Mesendoderm (in vitro differentiated cells): ENCODE data around the gene RALGPS1.
A peak's percentile ranks its signal among the peaks of the same experiment; 100 is the strongest.

Experiments used
- DNase-seq: peaks from one replicate; pipeline ENCODE4 v3.0.0; 2013
- H2AK5ac ChIP-seq: 2 replicates; pipeline ENCODE4 v1.6.1; 2013; ENCODE audit warnings: low read length, inconsistent platforms
- H2BK120ac ChIP-seq: 2 replicates; pipeline ENCODE4 v1.6.1; 2013; ENCODE audit warnings: low read depth, mild to moderate bottlenecking, low read length, moderate library complexity, mixed read lengths
- H2BK15ac ChIP-seq: replicated peaks from 2 replicates; pipeline ENCODE4 v1.6.1; 2013; ENCODE audit warnings: low read depth, mild to moderate bottlenecking, moderate library complexity
- H2BK5ac ChIP-seq: 2 replicates; pipeline ENCODE4 v1.6.1; 2013; ENCODE audit warnings: low read length, inconsistent platforms
- H3K18ac ChIP-seq: 2 replicates; pipeline ENCODE4 v1.6.1; 2013; ENCODE audit warnings: mild to moderate bottlenecking, low read length, mixed read lengths
- H3K23ac ChIP-seq: one replicate; pipeline ENCODE4 v1.6.1; 2013; ENCODE audit warnings: low read length
- H3K27ac ChIP-seq: 2 replicates; pipeline ENCODE4 v1.5.1; 2013; ENCODE audit warnings: low read depth, mild to moderate bottlenecking, inconsistent platforms, low read length, moderate library complexity
- H3K27me3 ChIP-seq: 2 replicates; pipeline ENCODE4 v1.6.1; 2013; ENCODE audit warnings: low read length, control low read depth, mild to moderate bottlenecking, inconsistent platforms; ENCODE audit not compliant: insufficient read depth, poor library complexity
- H3K36me3 ChIP-seq: 2 replicates; pipeline ENCODE4 v1.6.1; 2013; ENCODE audit warnings: low read length, inconsistent platforms; ENCODE audit not compliant: control insufficient read depth, insufficient read depth
- H3K4ac ChIP-seq: one replicate; pipeline ENCODE4 v1.6.1; 2013; ENCODE audit warnings: low read depth, mild to moderate bottlenecking, low read length, moderate library complexity
- H3K4me1 ChIP-seq: 2 replicates; pipeline ENCODE4 v1.6.1; 2013; ENCODE audit warnings: low read depth, low read length, inconsistent platforms; ENCODE audit not compliant: control insufficient read depth
- H3K4me2 ChIP-seq: 2 replicates; pipeline ENCODE4 v1.6.1; 2013; ENCODE audit warnings: low read length
- H3K4me3 ChIP-seq: 2 replicates; pipeline ENCODE4 v1.5.1; 2013; ENCODE audit warnings: mild to moderate bottlenecking, low read length
- H3K56ac ChIP-seq: one replicate; pipeline ENCODE4 v1.6.1; 2013; ENCODE audit warnings: low read length
- H3K79me1 ChIP-seq: 2 replicates; pipeline ENCODE4 v1.6.1; 2013; ENCODE audit warnings: low read length, inconsistent platforms
- H3K79me2 ChIP-seq: 2 replicates; pipeline ENCODE4 v1.6.1; 2013; ENCODE audit warnings: mild to moderate bottlenecking, low read length; ENCODE audit not compliant: control insufficient read depth, insufficient read depth
- H3K9ac ChIP-seq: 2 replicates; pipeline ENCODE4 v1.6.1; 2013; ENCODE audit warnings: low read length, inconsistent platforms
- H4K5ac ChIP-seq: one replicate; pipeline ENCODE4 v1.6.1; 2013; ENCODE audit warnings: low read length
- H4K8ac ChIP-seq: one replicate; pipeline ENCODE4 v1.6.1; 2013; ENCODE audit warnings: low read depth, mild to moderate bottlenecking, control low read depth, low read length, moderate library complexity
- WGBS: extraction: QIAGEN DNeasy Blood & Tissue Kit; methylation state at CpG from one replicate; pipeline ENCODE4 v1.1.7; 2013; ENCODE audit warnings: low lambda C conversion rate, missing lambda C conversion rate; ENCODE audit not compliant: insufficient coverage; ENCODE audit errors: extremely low coverage; 5-methylcytosine and 5-hydroxymethylcytosine counted together

The RALGPS1 gene

GRCh38 chr9:126999315-127000068, 84.9 kb downstream of the RALGPS1 start:
- Histone ChIP-seq H3K36me3 (no peaks in the 10 kb centered on the region), H2BK5ac (no peak overlapping the region), H2BK15ac (no peak overlapping the region), H3K27ac (no peak overlapping the region), H2BK120ac (no peak overlapping the region), H3K9ac (no peak overlapping the region), H3K4ac (no peak overlapping the region), H3K79me2 (no peaks in the 10 kb centered on the region), H3K4me3 (no peak overlapping the region), H3K27me3 (no peaks in the 10 kb centered on the region), H2AK5ac (no peak overlapping the region), H3K4me2 (no peak overlapping the region), H3K79me1 (no peaks in the 10 kb centered on the region), H3K23ac (no peak overlapping the region), H3K18ac (no peak overlapping the region), H4K5ac (no peak overlapping the region), H3K56ac (no peak overlapping the region), H3K4me1 (no peaks in the 10 kb centered on the region), H4K8ac (no peak overlapping the region)
- no peak for DNase-seq
- WGBS, result no CpG with 5 or more reads among the region's 2 CpGs

DNA sequence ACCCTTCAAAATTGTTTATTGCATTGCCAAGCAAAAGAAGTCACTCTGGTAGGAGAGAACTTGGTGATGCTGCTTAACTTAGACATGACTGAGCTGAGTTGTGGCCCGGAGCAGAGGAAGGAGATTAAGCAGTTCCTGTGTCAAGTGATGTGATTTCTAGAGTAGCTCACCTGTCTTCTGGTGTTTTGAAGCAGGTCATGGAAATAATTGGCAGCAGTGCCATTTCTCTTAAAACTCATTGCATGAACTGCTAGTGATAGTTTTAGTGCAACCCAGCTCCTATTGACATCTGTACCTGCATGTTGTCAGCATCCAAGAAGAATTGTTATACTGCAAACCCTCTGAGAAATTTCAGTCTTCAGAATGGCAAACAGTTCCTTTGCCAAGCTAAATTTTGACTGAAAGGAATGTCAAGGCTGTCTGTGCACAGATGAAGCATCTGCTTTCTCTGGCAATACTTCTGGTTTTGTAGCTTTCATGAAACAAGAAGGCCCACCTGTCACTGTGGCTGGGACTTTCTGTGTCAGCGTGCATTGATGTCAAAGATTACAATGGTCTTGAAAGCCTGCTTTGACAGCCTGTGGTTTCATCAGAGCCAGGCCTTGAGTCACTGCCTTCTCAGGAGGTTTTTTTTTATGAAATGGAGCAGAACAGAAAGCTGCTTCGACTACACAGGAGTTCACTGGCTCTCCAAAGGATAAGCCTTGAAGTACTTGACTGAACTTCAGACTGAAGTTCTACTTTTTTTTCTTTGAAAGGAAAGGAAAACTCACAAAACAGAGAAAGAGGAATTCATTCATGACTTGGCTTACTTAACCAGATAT, 90.6 kb downstream of the RALGPS1 start:
- Histone ChIP-seq H3K36me3 (no peaks in the 10 kb centered on the region), H3K27ac (no peak overlapping the region), H3K18ac (no peak overlapping the region), H3K23ac (no peak overlapping the region), H2BK5ac (no peak overlapping the region), H3K27me3 (no peaks in the 10 kb centered on the region), H4K5ac (no peak overlapping the region), H3K4me3 (no peak overlapping the region), H2BK15ac (no peak overlapping the region), H3K56ac (no peak overlapping the region), H2AK5ac (no peak overlapping the region), H2BK120ac (no peak overlapping the region), H3K79me1 (no peaks in the 10 kb centered on the region), H3K9ac (no peak overlapping the region), H3K79me2 (no peaks in the 10 kb centered on the region), H3K4me1 (no peaks in the 10 kb centered on the region), H3K4ac (no peak overlapping the region), H4K8ac (no peak overlapping the region), H3K4me2 (no peak overlapping the region)
- no CpG with 5 or more reads among the region's 3 CpGs for WGBS
- DNase-seq, result no peak

GRCh38 chr9:127005770-127006314, 91.3 kb downstream of the RALGPS1 start:
- no peak overlapping the region for H3K27ac ChIP-seq
- H3K18ac ChIP-seq, result no peak overlapping the region
- H3K79me1 ChIP-seq, result no peaks in the 10 kb centered on the region
- no peak overlapping the region for H3K4me2 ChIP-seq
- no peak overlapping the region for H2AK5ac ChIP-seq
- H3K4me1 ChIP-seq, result no peaks in the 10 kb centered on the region
- no peak overlapping the region for H4K8ac ChIP-seq
- no peaks in the 10 kb centered on the region for H3K79me2 ChIP-seq
- H3K4me3 ChIP-seq, result no peak overlapping the region
- H4K5ac ChIP-seq, result no peak overlapping the region
- WGBS, result no CpG with 5 or more reads among the region's 5 CpGs
- DNase-seq, result no peak
- H3K23ac ChIP-seq, result no peak overlapping the region
- no peak overlapping the region for H2BK120ac ChIP-seq
- no peak overlapping the region for H3K9ac ChIP-seq
- H3K36me3 ChIP-seq, result no peaks in the 10 kb centered on the region
- H2BK5ac ChIP-seq, result no peak overlapping the region
- no peak overlapping the region for H3K56ac ChIP-seq
- no peaks in the 10 kb centered on the region for H3K27me3 ChIP-seq
- H2BK15ac ChIP-seq, result no peak overlapping the region
- H3K4ac ChIP-seq, result no peak overlapping the region

- no peak overlapping the region for H2AK5ac ChIP-seq
- H3K79me1 ChIP-seq, result no peaks in the 10 kb centered on the region
- no peaks in the 10 kb centered on the region for H3K79me2 ChIP-seq
- no peaks in the 10 kb centered on the region for H3K36me3 ChIP-seq
- H3K4me3 ChIP-seq, result no peak overlapping the region
- H2BK120ac ChIP-seq, result no peak overlapping the region
- no peak overlapping the region for H4K8ac ChIP-seq
- no CpG with 5 or more reads among the region's 6 CpGs for WGBS
- H3K18ac ChIP-seq, result no peak overlapping the region
- peak; percentile 26 for DNase-seq
- H4K5ac ChIP-seq, result no peak overlapping the region
- H2BK5ac ChIP-seq, result no peak overlapping the region
- no peak overlapping the region for H3K4me2 ChIP-seq
- H3K56ac ChIP-seq, result no peak overlapping the region
- no peaks in the 10 kb centered on the region for H3K27me3 ChIP-seq
- H3K4ac ChIP-seq, result no peak overlapping the region
- no peak overlapping the region for H3K23ac ChIP-seq
- no peak overlapping the region for H2BK15ac ChIP-seq
- H3K4me1 ChIP-seq, result no peaks in the 10 kb centered on the region
- no peak overlapping the region for H3K9ac ChIP-seq
- no peak overlapping the region for H3K27ac ChIP-seq
These were observed 93.1 kb downstream of the RALGPS1 start for GRCh38 chr9:127007638-127008037.

GRCh38 chr9:127008076-127008475, 93.5 kb downstream of the RALGPS1 start:
- no peak overlapping the region for H4K8ac ChIP-seq
- H3K79me1 ChIP-seq, result no peaks in the 10 kb centered on the region
- no peak overlapping the region for H3K4ac ChIP-seq
- no CpG with 5 or more reads among the region's 1 CpG for WGBS
- no peak overlapping the region for H2BK15ac ChIP-seq
- H3K18ac ChIP-seq, result no peak overlapping the region
- H3K27me3 ChIP-seq, result no peaks in the 10 kb centered on the region
- H3K4me2 ChIP-seq, result no peak overlapping the region
- H3K23ac ChIP-seq, result no peak overlapping the region
- H2AK5ac ChIP-seq, result no peak overlapping the region
- no peak overlapping the region for H2BK120ac ChIP-seq
- no peak overlapping the region for H4K5ac ChIP-seq
- no peak overlapping the region for H3K56ac ChIP-seq
- H3K4me1 ChIP-seq, result no peaks in the 10 kb centered on the region
- H3K4me3 ChIP-seq, result no peak overlapping the region
- no peak overlapping the region for H3K27ac ChIP-seq
- H3K36me3 ChIP-seq, result no peaks in the 10 kb centered on the region
- no peak overlapping the region for H2BK5ac ChIP-seq
- no peak overlapping the region for H3K9ac ChIP-seq
- no peaks in the 10 kb centered on the region for H3K79me2 ChIP-seq
- DNase-seq, result no peak
